Neural progenitor cell (in vitro differentiated cells): ENCODE results near the gene F11R. TPM values are rescaled to one million over a fixed set of nuclear protein-coding genes. Genes with fewer than 3 reads are reported as not detected.

ENCODE experiments used
- DNase-seq: peaks from one replicate; pipeline ENCODE4 v3.0.0-alpha.2; 2016; ENCODE audit warnings: low spot score
- H2AFZ ChIP-seq: fragments of 200-600 bp; sonication (generic); replicated peaks from 2 replicates; pipeline ENCODE4 v1.6.1; 2016; ENCODE audit warnings: antibody characterized with exemption
- H3F3A ChIP-seq: fragments of 200-600 bp; sonication (generic); 2 replicates; pipeline ENCODE4 v1.6.1; 2016; ENCODE audit warnings: antibody characterized with exemption, low read depth
- H3K27ac ChIP-seq: fragments of 200-600 bp; sonication (generic); 2 replicates; pipeline ENCODE4 v1.5.1; 2016; ENCODE audit warnings: mild to moderate bottlenecking
- H3K27me3 ChIP-seq: fragments of 200-600 bp; sonication (generic); 2 replicates; pipeline ENCODE4 v1.6.1; 2016; ENCODE audit warnings: mild to moderate bottlenecking, moderate library complexity
- H3K36me3 ChIP-seq: fragments of 200-600 bp; sonication (generic); 2 replicates; pipeline ENCODE4 v1.5.1; 2016
- H3K4me1 ChIP-seq: fragments of 200-600 bp; sonication (generic); 2 replicates; pipeline ENCODE4 v1.6.1; 2016; ENCODE audit warnings: mixed run types
- H3K4me2 ChIP-seq: fragments of 200-600 bp; sonication (generic); 2 replicates; pipeline ENCODE4 v1.6.1; 2016
- H3K4me3 ChIP-seq: fragments of 200-600 bp; sonication (generic); 2 replicates; pipeline ENCODE4 v1.5.1; 2016
- H3K79me2 ChIP-seq: fragments of 200-600 bp; sonication (generic); 2 replicates; pipeline ENCODE4 v1.6.1; 2016; ENCODE audit warnings: low read depth
- H3K9ac ChIP-seq: fragments of 200-600 bp; sonication (generic); 2 replicates; pipeline ENCODE4 v1.6.1; 2016
- H3K9me3 ChIP-seq: fragments of 200-600 bp; sonication (generic); 2 replicates; pipeline ENCODE4 v1.5.1; 2016; ENCODE audit warnings: low read depth
- H4K20me1 ChIP-seq: fragments of 200-600 bp; sonication (generic); 2 replicates; pipeline ENCODE4 v1.6.1; 2016; ENCODE audit warnings: low read depth
- H3K27ac Mint-ChIP-seq: 3 replicates; pipeline ENCODE4 v1.8.0; 2021; ENCODE audit warnings: mixed read lengths
- H3K27me3 Mint-ChIP-seq: 2 replicates; pipeline ENCODE4 v1.8.0; 2022; ENCODE audit warnings: low read depth, mild to moderate bottlenecking, inconsistent platforms, moderate library complexity, mixed read lengths; ENCODE audit not compliant: insufficient read depth
- H3K36me3 Mint-ChIP-seq: 3 replicates; pipeline ENCODE4 v1.8.0; 2021; ENCODE audit warnings: mixed read lengths
- H3K4me1 Mint-ChIP-seq: 3 replicates; pipeline ENCODE4 v1.8.0; 2021; ENCODE audit warnings: mixed read lengths
- H3K4me3 Mint-ChIP-seq: 3 replicates; pipeline ENCODE4 v1.8.0; 2021; ENCODE audit warnings: mild to moderate bottlenecking, moderate library complexity, mixed read lengths
- H3K9me3 Mint-ChIP-seq: 3 replicates; pipeline ENCODE4 v1.8.0; 2020; ENCODE audit warnings: mixed read lengths
- EZH2 ChIP-seq: fragments of 200-600 bp; sonication (generic); IDR thresholded peaks from 2 replicates; pipeline ENCODE4 v1.6.1; 2017; ENCODE audit warnings: antibody characterized with exemption, mild to moderate bottlenecking, moderate library complexity
- EZH2phosphoT487 ChIP-seq: fragments of 200-600 bp; sonication (generic); IDR thresholded peaks from 2 replicates; pipeline ENCODE4 v1.6.1; 2017; ENCODE audit warnings: antibody characterized with exemption
- total RNA-seq: library from RNA; depleted of rRNA; stranded (reverse); fragments of >200 nt; gene quantifications from 2 replicates; pipeline ENCODE4 v1.2.3, GENCODE V29; 2015; ENCODE audit warnings: low replicate concordance
- TF ChIP-seq, protein P1 (sequence below): fragments of 200-600 bp; sonication (generic); IDR thresholded peaks from 2 replicates; pipeline ENCODE4 v1.5.1; 2017; ENCODE audit warnings: antibody characterized with exemption, mild to moderate bottlenecking

F11R gene
- total RNA-seq, 1 donor from 2014 or later: 60.0 TPM

DNA sequence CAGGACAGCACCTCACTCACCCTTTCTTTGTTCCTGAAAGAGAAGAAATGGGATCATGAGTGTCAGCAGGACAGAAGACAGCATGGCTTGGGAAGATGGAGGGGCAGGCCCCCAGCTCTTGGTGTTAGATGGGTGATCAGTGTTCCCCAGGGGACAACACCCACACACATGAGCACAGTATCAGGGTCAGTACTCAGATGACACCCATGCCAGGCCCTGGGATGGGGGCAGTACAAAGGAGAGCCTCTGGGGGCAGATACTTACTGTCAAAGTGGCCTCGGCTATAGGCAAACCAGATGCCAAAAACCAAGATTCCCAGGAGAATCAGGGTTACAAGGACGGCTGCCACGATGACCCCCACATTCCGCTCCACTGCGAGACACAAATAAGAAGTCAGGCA, 21.6 kb downstream of the F11R start:
- no peak for DNase-seq
- Histone ChIP-seq H3F3A (no peaks in the 10 kb centered on the region), H3K79me2 (peaks cover 6% of the 10 kb centered on the region), H3K4me3 (no peak overlapping the region), H3K4me2 (no peak overlapping the region), H3K27me3 (no peaks in the 10 kb centered on the region), H3K4me1 (no peaks in the 10 kb centered on the region), H3K9me3 (no peaks in the 10 kb centered on the region), H4K20me1 (no peaks in the 10 kb centered on the region), H3K36me3 (no peaks in the 10 kb centered on the region), H2AFZ (no peak overlapping the region), H3K27ac (no peak overlapping the region), H3K9ac (no peak overlapping the region)
- TF ChIP-seq EZH2 (no peak), EZH2phosphoT487 (no peak)
- TF ChIP-seq, protein P1, sequence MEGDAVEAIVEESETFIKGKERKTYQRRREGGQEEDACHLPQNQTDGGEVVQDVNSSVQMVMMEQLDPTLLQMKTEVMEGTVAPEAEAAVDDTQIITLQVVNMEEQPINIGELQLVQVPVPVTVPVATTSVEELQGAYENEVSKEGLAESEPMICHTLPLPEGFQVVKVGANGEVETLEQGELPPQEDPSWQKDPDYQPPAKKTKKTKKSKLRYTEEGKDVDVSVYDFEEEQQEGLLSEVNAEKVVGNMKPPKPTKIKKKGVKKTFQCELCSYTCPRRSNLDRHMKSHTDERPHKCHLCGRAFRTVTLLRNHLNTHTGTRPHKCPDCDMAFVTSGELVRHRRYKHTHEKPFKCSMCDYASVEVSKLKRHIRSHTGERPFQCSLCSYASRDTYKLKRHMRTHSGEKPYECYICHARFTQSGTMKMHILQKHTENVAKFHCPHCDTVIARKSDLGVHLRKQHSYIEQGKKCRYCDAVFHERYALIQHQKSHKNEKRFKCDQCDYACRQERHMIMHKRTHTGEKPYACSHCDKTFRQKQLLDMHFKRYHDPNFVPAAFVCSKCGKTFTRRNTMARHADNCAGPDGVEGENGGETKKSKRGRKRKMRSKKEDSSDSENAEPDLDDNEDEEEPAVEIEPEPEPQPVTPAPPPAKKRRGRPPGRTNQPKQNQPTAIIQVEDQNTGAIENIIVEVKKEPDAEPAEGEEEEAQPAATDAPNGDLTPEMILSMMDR: no peak
- Mint-ChIP-seq H3K36me3 (no peaks in the 10 kb centered on the region), H3K4me3 (no peak overlapping the region), H3K27ac (peak overlapping the region; percentile 50), H3K4me1 (peaks cover 9% of the 10 kb centered on the region), H3K27me3 (no peaks in the 10 kb centered on the region), H3K9me3 (peaks cover 2% of the 10 kb centered on the region)

DNA sequence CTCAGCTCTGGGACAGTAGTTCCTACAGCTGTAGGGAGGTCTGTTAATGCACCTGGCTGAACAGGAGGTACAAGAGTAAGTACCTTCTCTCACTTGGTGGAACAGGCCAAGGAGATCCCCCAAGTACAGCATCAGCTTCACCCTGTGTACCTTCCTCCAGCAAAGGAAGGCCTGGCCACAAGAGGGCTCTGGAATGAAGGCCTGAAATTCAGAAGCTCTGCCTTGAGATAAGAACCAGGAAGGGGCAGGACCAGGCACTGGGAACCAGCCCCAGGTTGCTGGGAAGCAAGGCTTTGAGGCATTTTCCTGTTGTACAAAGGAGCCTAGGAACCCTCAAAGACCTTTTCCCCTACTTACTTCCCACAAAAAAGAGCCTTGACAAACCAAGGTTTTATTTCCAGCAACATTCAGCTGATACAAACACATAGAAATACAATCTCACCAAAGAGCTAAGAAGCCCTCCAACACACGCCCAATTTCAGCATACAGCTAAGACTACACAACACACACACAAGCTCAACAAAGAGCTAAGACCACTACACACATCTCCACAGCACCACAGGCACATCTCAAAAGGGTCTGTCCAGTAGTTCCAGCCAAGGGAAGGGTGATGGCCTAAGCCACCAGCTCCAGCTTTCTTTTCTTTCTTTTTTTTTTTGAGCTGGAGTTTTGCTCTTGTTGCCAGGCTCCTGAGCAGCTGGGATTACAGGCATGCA, 23.5 kb downstream of the F11R start:
- no peaks in the 10 kb centered on the region for H3K27me3 Mint-ChIP-seq
- no peak overlapping the region for H3K9ac ChIP-seq
- H3K4me1 Mint-ChIP-seq: peaks cover 9% of the 10 kb centered on the region
- no peaks in the 10 kb centered on the region for H3K36me3 Mint-ChIP-seq
- H2AFZ ChIP-seq: no peak overlapping the region
- H3K27ac ChIP-seq: no peak overlapping the region
- H3K4me3 ChIP-seq: no peak overlapping the region
- no peaks in the 10 kb centered on the region for H3K36me3 ChIP-seq
- H3K9me3 Mint-ChIP-seq: peaks cover 2% of the 10 kb centered on the region
- no peaks in the 10 kb centered on the region for H3K9me3 ChIP-seq
- H3F3A ChIP-seq: peaks cover 7% of the 10 kb centered on the region
- H4K20me1 ChIP-seq: no peaks in the 10 kb centered on the region
- no peaks in the 10 kb centered on the region for H3K4me1 ChIP-seq
- TF ChIP-seq EZH2phosphoT487: no peak
- TF ChIP-seq EZH2: no peak
- TF ChIP-seq, protein P1: peak; percentile 54
- H3K4me2 ChIP-seq: no peak overlapping the region
- H3K4me3 Mint-ChIP-seq: no peak overlapping the region
- no peak overlapping the region for H3K27ac Mint-ChIP-seq
- no peaks in the 10 kb centered on the region for H3K79me2 ChIP-seq
- no peaks in the 10 kb centered on the region for H3K27me3 ChIP-seq
- peak; percentile 49 for DNase-seq

DNA sequence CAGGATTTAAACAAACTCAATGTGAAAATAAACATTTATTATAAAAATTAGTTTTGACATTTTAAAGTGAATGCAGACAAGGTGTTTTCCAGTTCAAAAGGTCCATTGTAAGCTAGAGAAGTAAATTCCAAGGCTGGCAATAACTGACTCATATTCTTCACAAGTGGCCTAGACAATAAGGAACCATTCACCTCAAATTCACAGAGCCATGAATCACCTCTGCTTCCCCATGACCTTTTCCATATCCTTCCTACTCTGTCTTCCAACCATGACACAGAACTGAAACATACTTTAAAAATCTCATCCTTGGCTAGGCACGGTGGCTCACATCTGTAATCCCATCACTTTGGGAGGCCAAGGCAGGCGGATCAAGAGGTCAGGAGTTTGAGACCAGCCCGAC, 24.8 kb downstream of the F11R start:
- Mint-ChIP-seq H3K4me3 (no peak overlapping the region), H3K36me3 (no peaks in the 10 kb centered on the region), H3K9me3 (peaks cover 2% of the 10 kb centered on the region), H3K4me1 (peaks cover 9% of the 10 kb centered on the region), H3K27ac (peak overlapping the region; percentile 3), H3K27me3 (no peaks in the 10 kb centered on the region)
- Histone ChIP-seq H3K4me1 (no peaks in the 10 kb centered on the region), H2AFZ (no peak overlapping the region), H4K20me1 (no peaks in the 10 kb centered on the region), H3K27ac (no peak overlapping the region), H3K27me3 (no peaks in the 10 kb centered on the region), H3K9me3 (no peaks in the 10 kb centered on the region), H3F3A (peaks cover 7% of the 10 kb centered on the region), H3K79me2 (no peaks in the 10 kb centered on the region), H3K4me3 (no peak overlapping the region), H3K9ac (no peak overlapping the region), H3K36me3 (no peaks in the 10 kb centered on the region), H3K4me2 (no peak overlapping the region)
- TF ChIP-seq EZH2phosphoT487 (no peak), EZH2 (no peak)
- TF ChIP-seq, protein P1: no peak
- no peak for DNase-seq
